ENCODE data around the gene IL21R.

DNA sequence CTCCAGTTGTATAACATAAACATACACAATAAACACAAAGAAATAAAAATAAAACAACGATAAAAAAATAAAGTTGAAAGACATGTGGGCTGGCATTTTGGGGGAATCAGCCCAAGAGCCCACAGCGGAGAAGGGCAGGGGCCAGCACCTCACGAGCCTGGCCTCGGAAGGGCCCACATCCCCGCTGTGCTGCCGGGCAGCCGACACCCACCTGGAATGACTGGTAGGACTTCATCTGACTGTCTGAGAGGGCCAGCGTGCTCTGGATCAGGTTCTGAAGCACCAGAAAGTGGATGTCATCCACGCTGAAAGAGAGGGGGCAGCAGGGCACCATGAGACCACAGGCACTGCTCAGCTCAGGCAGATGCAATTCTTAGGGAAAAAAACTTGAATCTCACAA lies 74.3 kb downstream of the IL21R start:
- TF ChIP-seq, protein P1, sequence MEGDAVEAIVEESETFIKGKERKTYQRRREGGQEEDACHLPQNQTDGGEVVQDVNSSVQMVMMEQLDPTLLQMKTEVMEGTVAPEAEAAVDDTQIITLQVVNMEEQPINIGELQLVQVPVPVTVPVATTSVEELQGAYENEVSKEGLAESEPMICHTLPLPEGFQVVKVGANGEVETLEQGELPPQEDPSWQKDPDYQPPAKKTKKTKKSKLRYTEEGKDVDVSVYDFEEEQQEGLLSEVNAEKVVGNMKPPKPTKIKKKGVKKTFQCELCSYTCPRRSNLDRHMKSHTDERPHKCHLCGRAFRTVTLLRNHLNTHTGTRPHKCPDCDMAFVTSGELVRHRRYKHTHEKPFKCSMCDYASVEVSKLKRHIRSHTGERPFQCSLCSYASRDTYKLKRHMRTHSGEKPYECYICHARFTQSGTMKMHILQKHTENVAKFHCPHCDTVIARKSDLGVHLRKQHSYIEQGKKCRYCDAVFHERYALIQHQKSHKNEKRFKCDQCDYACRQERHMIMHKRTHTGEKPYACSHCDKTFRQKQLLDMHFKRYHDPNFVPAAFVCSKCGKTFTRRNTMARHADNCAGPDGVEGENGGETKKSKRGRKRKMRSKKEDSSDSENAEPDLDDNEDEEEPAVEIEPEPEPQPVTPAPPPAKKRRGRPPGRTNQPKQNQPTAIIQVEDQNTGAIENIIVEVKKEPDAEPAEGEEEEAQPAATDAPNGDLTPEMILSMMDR (IDR thresholded peaks at IDR 0.05), result no peak
- TF ChIP-seq POLR2AphosphoS5 (IDR thresholded peaks at IDR 0.05; ENCODE audit: insufficient read depth in 1 of 2, low read depth in 1 of 2) (no peak), POLR2A (IDR thresholded peaks at IDR 0.05) (no peak)

Data from vagina (tissue), 2 donors.